B cell (primary cell): ENCODE results near the gene PHOSPHO1. TPM values are rescaled to one million over a fixed set of nuclear protein-coding genes. Genes with fewer than 3 reads are reported as not detected.
A peak's percentile ranks its signal among the peaks of the same experiment; 100 is the strongest.

Experiments used
- ATAC-seq: fragments of 200-7000 bp; cut with Tn5 transposase; one replicate; pipeline ENCODE4 v1.10.0; 2021; ENCODE audit warnings: low read depth, mild to moderate bottlenecking, moderate number of reproducible peaks, moderate library complexity
- CTCF ChIA-PET: fragments of 350-600 bp; sonication (Branson Sonifier 250); formaldehyde crosslinking; loops from one replicate; lab custom pipeline; 2021; ENCODE audit warnings: antibody characterized with exemption, inconsistent platforms; lab: Charles Lee
- POLR2A ChIA-PET: fragments of 350-600 bp; sonication (Branson Sonifier 250); formaldehyde crosslinking; loops from one replicate; lab custom pipeline; 2021; ENCODE audit warnings: antibody characterized with exemption; lab: Charles Lee
- DNase-seq: peaks from one replicate; pipeline ENCODE4 v3.0.0; 2013
- H2AFZ ChIP-seq: 2 replicates; pipeline ENCODE4 v1.6.1; 2012; ENCODE audit warnings: mild to moderate bottlenecking, low read depth, low read length; ENCODE audit not compliant: insufficient read depth, poor library complexity, severe bottlenecking
- H3K27ac ChIP-seq, 2 donors: 1 replicate in 1 of 2; 2 replicates in 1 of 2; pipeline ENCODE4 v1.5.1; 2012 to 2013; ENCODE audit warnings: low read length in 2 of 2, mild to moderate bottlenecking in 2 of 2, moderate library complexity in 1 of 2
- H3K27me3 ChIP-seq, 4 experiments: fragments of 200-600 bp in 1 of 4; sonication (generic) in 1 of 4; replicated peaks in 1 of 4; 1 replicate in 2 of 4; 2 replicates in 2 of 4; pipeline versions ENCODE4 v1.6.1 to v1.7.0; 2013 to 2016; ENCODE audit warnings: low read length in 3 of 4, mild to moderate bottlenecking in 2 of 4, mixed read lengths in 1 of 4, moderate library complexity in 1 of 4; ENCODE audit not compliant: insufficient read depth in 4 of 4, control insufficient read depth in 3 of 4; ENCODE audit errors: control extremely low read depth in 1 of 4
- H3K36me3 ChIP-seq, 2 experiments: replicated peaks in 1 of 2; 1 replicate in 1 of 2; 2 replicates in 1 of 2; pipeline versions ENCODE4 v1.6.1 to v1.7.1; 2013; ENCODE audit warnings: low read length in 1 of 2; ENCODE audit not compliant: insufficient read depth in 2 of 2, control insufficient read depth in 1 of 2; ENCODE audit errors: control extremely low read depth in 1 of 2, extremely low read depth in 1 of 2
- H3K4me1 ChIP-seq, 2 donors: fragments of 200-600 bp in 1 of 2; sonication (generic) in 1 of 2; 1 replicate in 1 of 2; 2 replicates in 1 of 2; pipeline versions ENCODE4 v1.5.1 to v1.6.1; 2013 to 2017; ENCODE audit warnings: low read length in 2 of 2; ENCODE audit not compliant: control insufficient read depth in 2 of 2, insufficient read depth in 2 of 2
- H3K4me2 ChIP-seq: replicated peaks from 2 replicates; pipeline ENCODE3; 2012; ENCODE audit warnings: mild to moderate bottlenecking, low read depth, low read length; ENCODE audit not compliant: poor library complexity, severe bottlenecking
- H3K4me3 ChIP-seq, 5 experiments: fragments of 200-600 bp in 1 of 5; sonication (generic) in 1 of 5; 1 replicate in 3 of 5; 2 replicates in 2 of 5; pipeline versions ENCODE4 v1.5.1 to v1.7.0; 2011 to 2016; ENCODE audit warnings: low read length in 4 of 5, mild to moderate bottlenecking in 4 of 5, low read depth in 2 of 5, control low read depth in 1 of 5, moderate library complexity in 1 of 5; ENCODE audit not compliant: insufficient read depth in 1 of 5; ENCODE audit errors: control extremely low read depth in 1 of 5, extremely low read depth in 1 of 5
- H3K79me2 ChIP-seq: fragments of 200-600 bp; sonication (generic); one replicate; pipeline ENCODE4 v1.6.0; 2016; ENCODE audit warnings: low read length; ENCODE audit not compliant: control insufficient read depth, insufficient read depth
- H3K9ac ChIP-seq: fragments of 200-600 bp; sonication (generic); 2 replicates; pipeline ENCODE4 v1.6.1; 2017; ENCODE audit warnings: mild to moderate bottlenecking, low read length, moderate library complexity
- H3K9me3 ChIP-seq, 3 donors: one replicate each; pipeline versions ENCODE4 v1.6.1 to v1.7.1; 2013; ENCODE audit warnings: low read length in 2 of 3; ENCODE audit not compliant: control insufficient read depth in 2 of 3, insufficient read depth in 1 of 3; ENCODE audit errors: control extremely low read depth in 1 of 3
- H4K20me1 ChIP-seq: 2 replicates; pipeline ENCODE4 v1.6.0; 2012; ENCODE audit warnings: mild to moderate bottlenecking, low read length; ENCODE audit not compliant: insufficient read depth, control insufficient read depth, poor library complexity, severe bottlenecking
- H3K27ac Mint-ChIP-seq: one replicate; pipeline ENCODE4 v1.8.0; 2021; ENCODE audit warnings: mixed read lengths
- H3K27me3 Mint-ChIP-seq: one replicate; pipeline ENCODE4 v1.8.0; 2021; ENCODE audit warnings: mixed read lengths
- H3K4me1 Mint-ChIP-seq: one replicate; pipeline ENCODE4 v1.8.0; 2021; ENCODE audit warnings: mixed read lengths
- H3K4me3 Mint-ChIP-seq: one replicate; pipeline ENCODE4 v1.8.0; 2021; ENCODE audit warnings: mixed read lengths
- H3K9me3 Mint-ChIP-seq: one replicate; pipeline ENCODE4 v1.8.0; 2022; ENCODE audit warnings: mixed read lengths; ENCODE audit not compliant: insufficient read depth
- EZH2 ChIP-seq: IDR thresholded peaks from 2 replicates; pipeline ENCODE4 v1.6.1; 2012; ENCODE audit warnings: borderline replicate concordance, low read depth, mild to moderate bottlenecking, moderate library complexity, low read length; ENCODE audit not compliant: insufficient read depth, poor library complexity, severe bottlenecking
- WGBS: methylation state at CpG from one replicate; pipeline ENCODE4 v1.1.5; 2013; ENCODE audit warnings: missing lambda C conversion rate; ENCODE audit not compliant: insufficient coverage; 5-methylcytosine and 5-hydroxymethylcytosine counted together
- intact Hi-C: fragments of 100-400 bp; cut with micrococcal nuclease; formaldehyde crosslinking; loops from one replicate; pipeline ENCODE4 v1.10.0; 2022
- polyA plus RNA-seq: library from polyadenylated mRNA; depleted of rRNA; stranded (reverse); fragments of >200 nt; gene quantifications from 2 replicates; pipeline ENCODE4 v1.2.3, GENCODE V29; 2012
- total RNA-seq, 2 donors: library from RNA; stranded (reverse); fragments of 120-200 nt in 1 of 2; gene quantifications; 1 replicate in 1 of 2; 2 replicates in 1 of 2; pipeline versions ENCODE4 v1.2.3 to v1.2.4, GENCODE V29; 2013 to 2022
- TF ChIP-seq, protein P1 (sequence below): fragments of 200-600 bp; IDR thresholded peaks from one replicate; pipeline ENCODE4 v1.8.0; 2022; ENCODE audit warnings: antibody characterized with exemption, mild to moderate bottlenecking

The PHOSPHO1 gene
- total and polyA plus RNA-seq, 2 donors (not counting 1 experiment from before 2014, with no cell fraction given), result 0.15 TPM; not detected in 1

- CTCF ChIA-PET, result interaction anchor here (1.3 to 11.9 kb wide), 5 partner anchors 12 to 30 kb away, joined by 4 to 140 read pairs (median 12); partner anchors contain the start of gene PHOSPHO1
- Histone ChIP-seq H2AFZ (peak within 1 kb of the TSS; percentile 73), H3K4me2 (peak within 1 kb of the TSS; percentile 88), H3K4me3 (peak within 1 kb of the TSS; percentile 31 to 68 (median 60)), H3K4me1 (peaks cover 61 to 71% of the 10 kb centered on the region in 2 donors), H3K27me3 (no peaks in the 10 kb centered on the region), H4K20me1 (peaks cover 10% of the 10 kb centered on the region), H3K27ac (peak within 1 kb of the TSS; percentile 51 to 82), H3K9me3 (no peaks in the 10 kb centered on the region), H3K36me3 (peaks cover 0 to 3% of the 10 kb centered on the region in 2 experiments), H3K9ac (peak within 1 kb of the TSS; percentile 68), H3K79me2 (peaks cover 74% of the 10 kb centered on the region)
- Mint-ChIP-seq H3K4me1 (peaks cover 61% of the 10 kb centered on the region), H3K27me3 (no peaks in the 10 kb centered on the region), H3K9me3 (no peaks in the 10 kb centered on the region), H3K27ac (peak within 1 kb of the TSS; percentile 89), H3K4me3 (peak within 1 kb of the TSS; percentile 85)
- TF ChIP-seq, protein P1, sequence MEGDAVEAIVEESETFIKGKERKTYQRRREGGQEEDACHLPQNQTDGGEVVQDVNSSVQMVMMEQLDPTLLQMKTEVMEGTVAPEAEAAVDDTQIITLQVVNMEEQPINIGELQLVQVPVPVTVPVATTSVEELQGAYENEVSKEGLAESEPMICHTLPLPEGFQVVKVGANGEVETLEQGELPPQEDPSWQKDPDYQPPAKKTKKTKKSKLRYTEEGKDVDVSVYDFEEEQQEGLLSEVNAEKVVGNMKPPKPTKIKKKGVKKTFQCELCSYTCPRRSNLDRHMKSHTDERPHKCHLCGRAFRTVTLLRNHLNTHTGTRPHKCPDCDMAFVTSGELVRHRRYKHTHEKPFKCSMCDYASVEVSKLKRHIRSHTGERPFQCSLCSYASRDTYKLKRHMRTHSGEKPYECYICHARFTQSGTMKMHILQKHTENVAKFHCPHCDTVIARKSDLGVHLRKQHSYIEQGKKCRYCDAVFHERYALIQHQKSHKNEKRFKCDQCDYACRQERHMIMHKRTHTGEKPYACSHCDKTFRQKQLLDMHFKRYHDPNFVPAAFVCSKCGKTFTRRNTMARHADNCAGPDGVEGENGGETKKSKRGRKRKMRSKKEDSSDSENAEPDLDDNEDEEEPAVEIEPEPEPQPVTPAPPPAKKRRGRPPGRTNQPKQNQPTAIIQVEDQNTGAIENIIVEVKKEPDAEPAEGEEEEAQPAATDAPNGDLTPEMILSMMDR, result no peak
- TF ChIP-seq EZH2, result no peak
- POLR2A ChIA-PET, result interaction anchor here (0.6 to 1.4 kb wide), 5 partner anchors 13 to 44 kb away, joined by 3 to 8 read pairs (median 4); no protein-coding TSS in a partner anchor
- intact Hi-C loops, result loop anchor here (1.0 kb wide), 3 partner anchors 8 to 18 kb away; no protein-coding TSS in a partner anchor
- peak; percentile 92 for ATAC-seq
- WGBS, result 12% methylated on average over 19 of the region's 22 CpGs
- DNase-seq, result peak; percentile 86
Measured at GRCh38 chr17:49210158-49211029, 20.2 kb downstream of the PHOSPHO1 start, which contains the start of the genes ABI3 and GNGT2. Gene ABI3, plus strand, starts transcription at chr17:49210707. Its CDS starts 18 bp downstream, at chr17:49210725. Gene GNGT2, minus strand, starts transcription at chr17:49210574. Its CDS starts 3,152 bp downstream, at chr17:49207422.
